LNCAP (cell line): ENCODE results near the gene NUP107.

Experiments used
- TF ChIP-seq, protein P1 (sequence below): fragments of 450-650 bp; IDR thresholded peaks from 2 replicates; pipeline ENCODE4 v1.5.1; 2017; ENCODE audit warnings: mild to moderate bottlenecking

The NUP107 gene

DNA sequence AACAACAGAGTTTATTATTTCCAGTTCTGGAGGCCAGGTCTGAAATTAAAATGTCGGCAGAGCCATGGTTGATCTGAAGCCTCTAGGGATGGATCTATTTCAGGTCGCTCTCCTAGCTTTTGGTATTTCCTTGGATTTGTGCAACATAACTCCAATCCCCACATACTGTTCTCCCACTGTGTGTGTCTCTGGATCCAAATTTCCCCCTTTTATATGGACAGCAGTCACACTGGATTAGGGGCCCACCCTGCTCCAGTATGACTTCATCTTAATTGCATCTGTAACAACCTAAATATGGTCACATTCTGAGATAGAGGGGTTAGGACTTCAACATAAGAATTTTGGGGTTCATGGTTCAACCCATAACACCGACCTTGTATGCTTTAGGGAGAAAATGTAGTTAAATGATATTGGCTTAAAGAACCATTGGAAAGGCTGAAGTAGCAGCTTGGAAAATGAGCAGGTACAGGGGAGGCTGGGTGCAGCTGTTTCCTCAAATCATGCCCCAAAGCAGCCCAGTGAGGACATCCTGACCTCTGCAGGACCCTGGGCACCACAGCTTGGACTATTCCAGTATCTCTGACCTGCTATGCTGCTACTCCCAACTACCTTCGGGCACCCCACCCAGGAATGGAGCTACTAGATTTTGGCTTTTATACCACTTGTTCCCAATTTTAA is 107.3 kb downstream of the NUP107 start:
- TF ChIP-seq, protein P1, sequence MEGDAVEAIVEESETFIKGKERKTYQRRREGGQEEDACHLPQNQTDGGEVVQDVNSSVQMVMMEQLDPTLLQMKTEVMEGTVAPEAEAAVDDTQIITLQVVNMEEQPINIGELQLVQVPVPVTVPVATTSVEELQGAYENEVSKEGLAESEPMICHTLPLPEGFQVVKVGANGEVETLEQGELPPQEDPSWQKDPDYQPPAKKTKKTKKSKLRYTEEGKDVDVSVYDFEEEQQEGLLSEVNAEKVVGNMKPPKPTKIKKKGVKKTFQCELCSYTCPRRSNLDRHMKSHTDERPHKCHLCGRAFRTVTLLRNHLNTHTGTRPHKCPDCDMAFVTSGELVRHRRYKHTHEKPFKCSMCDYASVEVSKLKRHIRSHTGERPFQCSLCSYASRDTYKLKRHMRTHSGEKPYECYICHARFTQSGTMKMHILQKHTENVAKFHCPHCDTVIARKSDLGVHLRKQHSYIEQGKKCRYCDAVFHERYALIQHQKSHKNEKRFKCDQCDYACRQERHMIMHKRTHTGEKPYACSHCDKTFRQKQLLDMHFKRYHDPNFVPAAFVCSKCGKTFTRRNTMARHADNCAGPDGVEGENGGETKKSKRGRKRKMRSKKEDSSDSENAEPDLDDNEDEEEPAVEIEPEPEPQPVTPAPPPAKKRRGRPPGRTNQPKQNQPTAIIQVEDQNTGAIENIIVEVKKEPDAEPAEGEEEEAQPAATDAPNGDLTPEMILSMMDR, result no peak

DNA sequence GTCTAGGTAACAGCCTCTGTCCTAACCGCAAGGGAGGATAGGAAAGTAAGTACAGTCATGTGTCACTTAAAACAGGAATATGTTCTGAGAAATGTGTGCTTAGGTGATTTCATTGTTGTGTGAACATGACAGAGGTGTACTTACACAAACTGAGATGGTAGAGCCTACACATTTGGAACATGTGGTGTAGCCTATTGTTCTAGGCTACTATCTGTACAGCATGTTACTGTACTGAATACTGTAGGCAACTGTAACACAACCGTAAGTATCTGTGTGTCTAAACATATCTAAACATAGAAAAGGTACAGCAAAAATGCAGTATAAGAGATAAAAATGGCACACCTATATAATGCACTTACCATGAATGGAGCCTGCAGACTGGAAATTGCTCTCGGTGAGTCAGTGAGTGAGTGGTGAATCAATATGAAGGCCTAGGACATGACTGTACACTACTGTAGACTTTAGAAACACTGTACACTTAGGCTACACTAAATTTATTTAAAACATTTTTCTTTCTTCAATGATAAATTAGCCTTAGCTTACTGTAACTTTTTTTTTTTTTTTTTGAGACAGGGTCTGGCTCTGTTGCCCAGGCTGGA is 108.0 kb downstream of the NUP107 start:
- TF ChIP-seq, protein P1, result no peak
